Esophagus muscularis mucosa (tissue), 4 donors: Measurements from ENCODE around the gene PC.

Experiments
- CTCF ChIP-seq, 3 experiments: fragments of 200-600 bp in 2 of 3; fragments of 450-650 bp in 1 of 3; sonication (generic) in 2 of 3; IDR thresholded peaks; one replicate each; pipeline ENCODE4 v1.5.1; 2017 to 2019; ENCODE audit warnings: antibody characterized with exemption in 3 of 3, mild to moderate bottlenecking in 2 of 3, moderate library complexity in 1 of 3
- EP300 ChIP-seq: sonication (generic); formaldehyde crosslinking; IDR thresholded peaks from one replicate; pipeline ENCODE4 v1.6.1; 2017; ENCODE audit warnings: antibody characterized with exemption
- POLR2AphosphoS5 ChIP-seq, 2 donors: sonication (generic); formaldehyde crosslinking; IDR thresholded peaks; one replicate each; pipeline ENCODE4 v1.6.1; 2017; ENCODE audit warnings: antibody characterized with exemption in 2 of 2

DNA sequence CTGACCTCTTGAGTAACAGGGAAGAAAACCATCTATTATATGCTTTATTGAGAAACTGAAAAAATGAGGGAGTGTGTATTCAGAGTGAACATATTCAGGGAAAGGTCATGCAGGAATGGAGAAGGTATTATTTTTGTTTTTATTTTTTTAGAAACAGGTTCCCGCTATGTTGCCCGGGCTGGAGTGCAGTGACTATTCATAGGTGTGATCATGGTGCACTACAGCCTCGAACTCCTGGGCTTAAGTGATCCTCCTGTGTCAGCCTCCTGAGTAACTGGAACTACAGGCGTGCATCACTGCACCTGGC lies 123.7 kb downstream of the PC start:
- TF ChIP-seq EP300 (no peak), CTCF (IDR thresholded peaks at IDR 0.05) (no peak), POLR2AphosphoS5 (IDR thresholded peaks at IDR 0.05) (no peak)
